BJ (cell line): ENCODE results near the gene PALLD. TPM values are rescaled to one million over a fixed set of nuclear protein-coding genes. Genes with fewer than 3 reads are reported as not detected.

Experiments
- CTCF ChIA-PET: fragments of 350-600 bp; formaldehyde crosslinking; extraction: SDS; loops from one replicate; lab custom pipeline; 2021; ENCODE audit warnings: antibody characterized with exemption, inconsistent platforms; lab: Yijun Ruan, JAX
- POLR2A ChIA-PET: fragments of 300-600 bp; sonication (Branson Sonifier 250); formaldehyde crosslinking; extraction: SDS; loops from one replicate; lab custom pipeline; 2021; ENCODE audit warnings: antibody characterized with exemption; lab: Charles Lee
- DNase-seq: peaks from one replicate; pipeline ENCODE4 v3.0.0-alpha.2; 2011; ENCODE audit warnings: low read depth
- H3K27me3 ChIP-seq: 2 replicates; pipeline ENCODE4 v1.6.0; 2011; ENCODE audit warnings: low read length; ENCODE audit not compliant: control insufficient read depth, insufficient read depth
- H3K36me3 ChIP-seq: 2 replicates; pipeline ENCODE4 v1.5.1; 2011; ENCODE audit warnings: low read length; ENCODE audit not compliant: control insufficient read depth, insufficient read depth
- H3K4me3 ChIP-seq: 2 replicates; pipeline ENCODE4 v1.5.1; 2011; ENCODE audit warnings: low read depth, mild to moderate bottlenecking, control low read depth, low read length
- CTCF ChIP-seq: IDR thresholded peaks from 2 replicates; pipeline ENCODE4 v1.5.1; 2011; ENCODE audit warnings: low read depth, mild to moderate bottlenecking, control low read depth, inconsistent platforms, low read length, moderate library complexity; ENCODE audit not compliant: insufficient read depth
- polyA plus RNA-seq: library from polyadenylated mRNA; depleted of rRNA; stranded (reverse); fragments of >200 nt; gene quantifications from 2 replicates; pipeline ENCODE4 v1.2.3, GENCODE V29; 2011

The PALLD gene
- polyA plus RNA-seq, 1 experiment, result 30.3 TPM

GRCh38 chr4:168621806-168622589 lies 125.1 kb downstream of the PALLD start:
- H3K4me3 ChIP-seq, result no peak overlapping the region
- POLR2A ChIA-PET, result interaction anchor here (0.7 kb wide), 1 partner anchor 11 kb away, joined by 3 read pairs; no protein-coding TSS in a partner anchor
- TF ChIP-seq CTCF, result no peak
- peak; percentile 66 for DNase-seq
- H3K27me3 ChIP-seq, result no peaks in the 10 kb centered on the region
- no peaks in the 10 kb centered on the region for H3K36me3 ChIP-seq
- CTCF ChIA-PET, result interaction anchor here (0.7 kb wide), 1 partner anchor 842 kb away, joined by 3 read pairs; no protein-coding TSS in a partner anchor

DNA sequence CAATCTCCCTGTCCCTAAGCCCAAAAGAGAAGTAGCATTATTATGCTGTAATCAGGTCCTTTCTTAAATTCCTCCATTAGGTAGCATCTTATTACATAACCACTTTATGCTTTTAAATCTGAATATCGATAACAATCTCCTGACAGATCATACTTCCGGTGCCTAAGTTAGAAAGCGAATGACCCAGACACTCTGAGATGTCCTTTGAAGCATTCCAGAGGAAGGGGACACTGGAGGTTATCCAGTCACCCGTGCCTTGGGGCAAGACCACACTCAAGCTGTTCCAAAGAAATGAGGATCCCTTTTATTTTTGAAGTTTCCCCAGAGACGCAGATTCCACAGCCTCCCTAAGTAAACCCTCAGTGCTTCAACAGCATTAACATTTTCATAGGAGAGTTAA lies 125.7 kb downstream of the PALLD start:
- no peak for TF ChIP-seq CTCF
- no peaks in the 10 kb centered on the region for H3K36me3 ChIP-seq
- ChIA-PET POLR2A (no interaction called here), CTCF (interaction anchor here (0.8 kb wide), 1 partner anchor 9 kb away, joined by 7 read pairs; no protein-coding TSS in a partner anchor)
- H3K4me3 ChIP-seq, result no peak overlapping the region
- H3K27me3 ChIP-seq, result no peaks in the 10 kb centered on the region
- DNase-seq, result no peak

DNA sequence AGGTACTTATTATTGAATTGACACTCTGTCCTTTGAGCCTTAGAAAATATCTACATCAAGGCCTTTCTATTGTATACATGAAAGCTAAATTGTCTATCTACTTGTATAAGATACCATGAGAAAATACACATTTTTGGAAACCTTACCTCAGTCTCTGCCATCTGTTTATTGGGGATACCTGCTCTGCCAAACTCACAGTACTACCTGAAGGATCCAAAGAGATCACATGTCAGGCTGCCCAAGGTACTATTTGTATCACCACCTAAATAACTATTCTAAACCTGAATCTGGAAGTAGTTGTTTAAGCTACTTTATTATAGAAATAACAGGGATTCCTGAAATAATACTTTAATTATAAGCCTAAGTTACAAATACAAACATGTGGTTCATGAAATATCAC lies 126.2 kb downstream of the PALLD start:
- no peaks in the 10 kb centered on the region for H3K27me3 ChIP-seq
- no peak for DNase-seq
- POLR2A ChIA-PET, result no interaction called here
- no peak for TF ChIP-seq CTCF
- CTCF ChIA-PET, result interaction anchor here (0.8 kb wide), 1 partner anchor 8 kb away, joined by 7 read pairs; no protein-coding TSS in a partner anchor
- H3K36me3 ChIP-seq, result no peaks in the 10 kb centered on the region
- H3K4me3 ChIP-seq, result no peak overlapping the region

DNA sequence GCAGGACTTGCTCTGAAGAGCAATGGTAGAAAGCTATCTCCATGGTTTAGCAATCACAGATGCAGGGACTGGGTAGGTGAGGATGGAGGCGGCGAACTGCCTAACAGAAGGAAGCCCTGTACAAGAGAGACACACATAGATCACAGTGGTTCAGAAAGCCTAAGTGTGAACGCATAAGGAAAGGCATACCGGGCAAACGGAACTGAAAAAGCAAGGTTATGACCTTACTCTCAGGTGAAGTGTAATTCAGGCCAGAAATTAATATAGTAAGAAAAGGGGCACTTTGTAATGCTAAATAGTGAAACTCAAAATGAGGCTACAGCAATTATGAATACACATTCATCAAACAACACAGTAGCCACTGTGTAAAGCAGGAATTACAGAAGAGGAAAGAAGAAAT lies 126.6 kb downstream of the PALLD start:
- no peak for TF ChIP-seq CTCF

DNA sequence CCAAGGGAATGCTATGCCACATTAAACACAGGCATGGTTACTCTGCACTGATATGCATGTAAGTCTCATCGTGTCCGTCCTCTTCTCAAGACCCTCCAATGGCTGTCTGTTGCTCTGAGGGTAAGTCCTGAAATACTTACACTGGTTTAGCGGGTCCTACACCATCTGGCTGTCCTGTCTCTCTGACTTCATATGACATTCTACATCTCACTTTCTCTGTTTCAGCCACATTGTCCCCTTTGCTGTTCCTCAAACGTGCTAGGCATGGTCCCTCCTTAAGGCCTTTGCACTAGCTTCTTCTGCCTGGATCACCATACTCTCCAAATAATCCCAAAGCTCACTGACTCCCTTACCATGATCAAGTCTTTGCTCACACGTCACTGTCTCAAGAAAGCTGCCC lies 131.4 kb downstream of the PALLD start:
- ChIA-PET POLR2A (no interaction called here), CTCF (no interaction called here)
- Histone ChIP-seq H3K36me3 (no peaks in the 10 kb centered on the region), H3K27me3 (peaks cover 11% of the 10 kb centered on the region), H3K4me3 (no peak overlapping the region)
- no peak for DNase-seq
- no peak for TF ChIP-seq CTCF

More for the DNA sequence above, 126.6 kb downstream of the PALLD start:
- POLR2A ChIA-PET, result no interaction called here
- H3K4me3 ChIP-seq, result no peak overlapping the region
- H3K27me3 ChIP-seq, result no peaks in the 10 kb centered on the region
- CTCF ChIA-PET, result interaction anchor here (0.6 to 1.1 kb wide), 2 partner anchors 38 to 109 kb away, joined by 3 read pairs; no protein-coding TSS in a partner anchor
- no peaks in the 10 kb centered on the region for H3K36me3 ChIP-seq
- DNase-seq, result no peak
